ENCODE data around the gene SEC61A2.

SEC61A2 gene

DNA sequence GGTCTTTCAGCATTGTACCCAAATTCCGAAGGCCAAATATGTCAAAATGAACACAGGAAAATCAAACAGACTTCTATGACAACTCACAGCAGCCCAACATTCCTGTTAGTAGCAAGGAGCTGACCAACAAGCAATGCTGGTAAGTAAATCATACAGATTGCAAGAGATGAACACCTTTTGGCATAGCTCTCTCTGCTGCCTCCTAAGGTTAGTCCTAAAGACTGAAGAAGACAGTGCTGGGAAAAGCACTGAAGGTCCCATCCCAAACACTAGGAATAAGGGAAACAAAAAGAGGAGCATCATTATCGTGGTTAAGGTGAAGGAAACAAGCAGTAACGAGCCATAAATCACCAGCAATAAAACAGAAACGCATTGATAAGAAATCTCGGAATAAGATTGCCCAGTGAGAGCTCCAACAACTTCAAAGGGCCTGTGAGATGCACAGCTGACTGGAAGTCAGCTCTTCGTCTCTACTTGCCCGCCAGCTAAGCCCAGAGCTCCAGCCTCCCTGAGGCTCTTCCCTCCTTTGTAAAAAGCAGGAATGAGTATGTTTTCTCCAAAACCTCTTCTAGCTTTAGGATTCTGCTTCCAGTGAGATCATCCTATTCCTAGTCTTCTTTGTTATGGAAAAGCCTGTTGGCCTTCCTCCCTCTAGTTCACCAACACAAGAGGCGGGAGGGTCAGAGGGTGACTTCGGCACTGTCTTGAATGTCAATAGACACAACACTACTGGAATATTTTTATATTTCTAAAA lies 50.9 kb downstream of the SEC61A2 start:
- H3F3A ChIP-seq (ENCODE audit: control insufficient read depth, insufficient read depth), result no peaks in the 10 kb centered on the region
- peaks cover 56% of the 10 kb centered on the region for H3K36me3 ChIP-seq (ENCODE audit: control insufficient read depth, low read length)
- H3K79me2 ChIP-seq (ENCODE audit: control insufficient read depth, low read length), result no peaks in the 10 kb centered on the region
- H3K9me2 ChIP-seq (replicated peaks; ENCODE audit: control insufficient read depth, low read length), result no peaks in the 10 kb centered on the region
- H3K4me2 ChIP-seq (ENCODE audit: low read length), result no peak overlapping the region
- no peaks in the 10 kb centered on the region for H3K4me1 ChIP-seq (ENCODE audit: control insufficient read depth, low read length)
- H3K27ac ChIP-seq (ENCODE audit: low read depth, low read length), result no peak overlapping the region
- H3K4me3 ChIP-seq (ENCODE audit: low read length), result no peak overlapping the region
- H4K20me1 ChIP-seq (ENCODE audit: control insufficient read depth, insufficient read depth, low read depth, low read length), result no peaks in the 10 kb centered on the region
- H3K9me3 ChIP-seq (ENCODE audit: control insufficient read depth, insufficient read depth, low read length), result no peaks in the 10 kb centered on the region
- H3K27me3 ChIP-seq (ENCODE audit: control insufficient read depth, low read length), result no peaks in the 10 kb centered on the region
- TF ChIP-seq EZH2phosphoT487 (IDR thresholded peaks at IDR 0.05; ENCODE audit: borderline replicate concordance, low read length) (no peak), CTCF (IDR thresholded peaks at IDR 0.05; ENCODE audit: low read depth, low read length, poor library complexity, severe bottlenecking) (no peak)

DNA sequence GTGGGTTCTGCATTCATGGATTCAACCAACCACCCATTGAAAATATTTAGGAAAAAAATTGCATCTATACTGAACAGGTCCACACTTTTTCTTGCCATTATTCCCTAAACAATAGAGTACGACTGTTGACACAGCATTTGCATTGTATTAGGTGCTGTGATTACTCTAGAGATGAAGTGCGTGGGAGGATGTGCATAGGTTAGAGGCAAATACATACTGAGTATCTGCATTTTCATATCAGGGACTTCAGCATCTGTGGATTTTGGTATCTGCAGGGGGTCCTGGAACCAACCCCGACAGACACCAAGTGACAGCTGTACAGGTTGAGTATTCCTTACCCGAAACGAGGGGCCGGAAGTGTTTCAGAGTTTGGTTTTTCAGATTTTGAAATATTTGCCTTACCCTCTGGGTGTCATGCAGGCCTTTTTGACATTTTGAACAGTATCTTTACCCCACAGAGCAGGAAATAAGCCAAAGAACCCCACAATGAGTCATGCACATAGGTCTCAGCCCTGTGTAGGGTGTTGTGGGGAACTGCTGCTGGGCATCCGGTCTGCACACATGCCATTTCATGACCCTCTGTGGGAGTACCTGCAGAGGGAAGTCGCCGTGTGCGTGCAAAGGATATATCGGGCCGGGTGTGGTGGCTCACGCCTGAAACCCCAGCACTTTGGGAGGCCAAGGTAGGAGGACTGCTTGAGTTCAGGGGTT lies 51.7 kb downstream of the SEC61A2 start:
- H3K9me3 ChIP-seq (ENCODE audit: control insufficient read depth, insufficient read depth, low read length), result no peaks in the 10 kb centered on the region
- no peak overlapping the region for H3K4me2 ChIP-seq (ENCODE audit: low read length)
- H3K4me3 ChIP-seq (ENCODE audit: low read length), result no peak overlapping the region
- H3K79me2 ChIP-seq (ENCODE audit: control insufficient read depth, low read length), result peaks cover 3% of the 10 kb centered on the region; the same call in 1 of the 2 replicates
- no peak overlapping the region for H3K27ac ChIP-seq (ENCODE audit: low read depth, low read length)
- no peaks in the 10 kb centered on the region for H3K9me2 ChIP-seq (replicated peaks; ENCODE audit: control insufficient read depth, low read length)
- no peaks in the 10 kb centered on the region for H3K4me1 ChIP-seq (ENCODE audit: control insufficient read depth, low read length)
- H3K27me3 ChIP-seq (ENCODE audit: control insufficient read depth, low read length), result no peaks in the 10 kb centered on the region
- TF ChIP-seq CTCF (IDR thresholded peaks at IDR 0.05; ENCODE audit: low read depth, low read length, poor library complexity, severe bottlenecking), result no peak
- no peak for TF ChIP-seq EZH2phosphoT487 (IDR thresholded peaks at IDR 0.05; ENCODE audit: borderline replicate concordance, low read length)
- peaks cover 64% of the 10 kb centered on the region for H3K36me3 ChIP-seq (ENCODE audit: control insufficient read depth, low read length)
- peaks cover 3% of the 10 kb centered on the region; the same call in 1 of the 2 replicates for H3F3A ChIP-seq (ENCODE audit: control insufficient read depth, insufficient read depth)
- H4K20me1 ChIP-seq (ENCODE audit: control insufficient read depth, insufficient read depth, low read depth, low read length), result no peaks in the 10 kb centered on the region

DNA sequence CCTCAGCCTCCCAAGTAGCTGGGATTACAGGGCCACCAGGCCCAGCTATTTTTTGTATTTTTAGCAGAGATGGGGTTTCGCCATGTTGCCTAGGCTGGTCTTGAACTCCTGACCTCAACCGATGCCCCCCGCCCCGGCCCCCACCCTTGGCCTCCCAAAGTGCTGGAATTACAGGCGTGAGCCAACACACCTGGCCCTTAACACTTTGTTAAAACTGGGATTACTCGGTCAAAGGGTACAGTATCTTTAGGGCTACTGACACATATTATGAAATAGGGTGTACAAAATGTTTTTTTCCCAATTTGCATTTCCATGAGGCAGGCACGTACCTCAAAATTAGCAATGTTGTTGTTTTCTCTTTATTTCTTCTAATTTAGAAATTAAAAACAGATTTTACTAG lies 54.7 kb downstream of the SEC61A2 start:
- no peak overlapping the region for H3K4me2 ChIP-seq (ENCODE audit: low read length)
- peaks cover 3% of the 10 kb centered on the region; the same call in 1 of the 2 replicates for H3F3A ChIP-seq (ENCODE audit: control insufficient read depth, insufficient read depth)
- TF ChIP-seq CTCF (IDR thresholded peaks at IDR 0.05; ENCODE audit: low read depth, low read length, poor library complexity, severe bottlenecking), result no peak
- TF ChIP-seq EZH2phosphoT487 (IDR thresholded peaks at IDR 0.05; ENCODE audit: borderline replicate concordance, low read length), result no peak
- no peak overlapping the region for H3K4me3 ChIP-seq (ENCODE audit: low read length)
- H3K9me3 ChIP-seq (ENCODE audit: control insufficient read depth, insufficient read depth, low read length), result no peaks in the 10 kb centered on the region
- peaks cover 55% of the 10 kb centered on the region for H3K36me3 ChIP-seq (ENCODE audit: control insufficient read depth, low read length)
- no peaks in the 10 kb centered on the region for H3K4me1 ChIP-seq (ENCODE audit: control insufficient read depth, low read length)
- peaks cover 27% of the 10 kb centered on the region for H3K79me2 ChIP-seq (ENCODE audit: control insufficient read depth, low read length)
- no peak overlapping the region for H3K27ac ChIP-seq (ENCODE audit: low read depth, low read length)
- no peaks in the 10 kb centered on the region; the same call in 1 of the 2 replicates for H4K20me1 ChIP-seq (ENCODE audit: control insufficient read depth, insufficient read depth, low read depth, low read length)
- H3K27me3 ChIP-seq (ENCODE audit: control insufficient read depth, low read length), result no peaks in the 10 kb centered on the region
- no peaks in the 10 kb centered on the region for H3K9me2 ChIP-seq (replicated peaks; ENCODE audit: control insufficient read depth, low read length)

All from DOHH2 (cell line).